ENCODE data around the gene FRZB. TPM values are rescaled to one million over a fixed set of nuclear protein-coding genes. Genes with fewer than 3 reads are reported as not detected.

The FRZB gene
- total RNA-seq, 2 donors from 2014 or later, result 54.8 to 107 TPM

GRCh38 chr2:182818925-182819324, 47.5 kb downstream of the FRZB start:
- peaks cover 35% of the 10 kb centered on the region for H3K4me1 Mint-ChIP-seq
- peak overlapping the region; percentile 49 for H3K27ac Mint-ChIP-seq
- Histone ChIP-seq H3K9ac (ENCODE audit: extremely low read depth, low read length, poor library complexity, severe bottlenecking) (no peak overlapping the region), H3K4me1 (ENCODE audit: control insufficient read depth, insufficient read depth, low read length) (peaks cover 19% of the 10 kb centered on the region), H3K27me3 (ENCODE audit: control insufficient read depth, insufficient read depth, low read length, poor library complexity, severe bottlenecking) (no peaks in the 10 kb centered on the region), H3K9me3 (ENCODE audit: control insufficient read depth, low read length) (no peaks in the 10 kb centered on the region), H3K4me3 (ENCODE audit: low read length) (no peak overlapping the region), H3K27ac (ENCODE audit: low read depth, low read length) (peak overlapping the region; percentile 88), H3K36me3 (ENCODE audit: control insufficient read depth, insufficient read depth, low read length) (no peaks in the 10 kb centered on the region)
- no peak for TF ChIP-seq CTCF (conservative IDR thresholded peaks at IDR 0.05)
- peaks cover 3% of the 10 kb centered on the region for H3K27me3 Mint-ChIP-seq (ENCODE audit: insufficient read depth)
- H3K4me3 Mint-ChIP-seq, result no peak overlapping the region
- no peaks in the 10 kb centered on the region for H3K9me3 Mint-ChIP-seq
- DNase-seq, result peak; percentile 58
- no peaks in the 10 kb centered on the region for H3K36me3 Mint-ChIP-seq (ENCODE audit: low read depth)
- 19 to 26% methylated on average over 3 to 4 of the region's 4 CpGs for WGBS, 2 experiments (ENCODE audit: insufficient coverage in 1 of 2, insufficient read length in 1 of 2)

GRCh38 chr2:182818501-182818900, 47.9 kb downstream of the FRZB start:
- no peaks in the 10 kb centered on the region for H3K27me3 ChIP-seq (ENCODE audit: control insufficient read depth, insufficient read depth, low read length, poor library complexity, severe bottlenecking)
- WGBS, 2 experiments (ENCODE audit: insufficient coverage in 1 of 2, insufficient read length in 1 of 2), result 83 to 84% methylated on average over 1 to 3 of the region's 3 CpGs
- peak overlapping the region; percentile 46 for H3K27ac Mint-ChIP-seq
- H3K36me3 Mint-ChIP-seq (ENCODE audit: low read depth), result no peaks in the 10 kb centered on the region
- peak overlapping the region; percentile 88 for H3K27ac ChIP-seq (ENCODE audit: low read depth, low read length)
- H3K36me3 ChIP-seq (ENCODE audit: control insufficient read depth, insufficient read depth, low read length), result no peaks in the 10 kb centered on the region
- no peak overlapping the region for H3K9ac ChIP-seq (ENCODE audit: extremely low read depth, low read length, poor library complexity, severe bottlenecking)
- H3K27me3 Mint-ChIP-seq (ENCODE audit: insufficient read depth), result peaks cover 3% of the 10 kb centered on the region
- H3K9me3 ChIP-seq (ENCODE audit: control insufficient read depth, low read length), result no peaks in the 10 kb centered on the region
- peaks cover 15% of the 10 kb centered on the region for H3K4me1 ChIP-seq (ENCODE audit: control insufficient read depth, insufficient read depth, low read length)
- peaks cover 31% of the 10 kb centered on the region for H3K4me1 Mint-ChIP-seq
- H3K4me3 ChIP-seq (ENCODE audit: low read length), result no peak overlapping the region
- no peaks in the 10 kb centered on the region for H3K9me3 Mint-ChIP-seq
- H3K4me3 Mint-ChIP-seq, result no peak overlapping the region
- TF ChIP-seq CTCF (conservative IDR thresholded peaks at IDR 0.05), result no peak
- no peak for DNase-seq

GRCh38 chr2:182817558-182817957, 48.9 kb downstream of the FRZB start:
- no peak for DNase-seq
- no peak overlapping the region for H3K27ac ChIP-seq (ENCODE audit: low read depth, low read length)
- H3K4me1 ChIP-seq (ENCODE audit: control insufficient read depth, insufficient read depth, low read length), result peaks cover 13% of the 10 kb centered on the region
- H3K27me3 ChIP-seq (ENCODE audit: control insufficient read depth, insufficient read depth, low read length, poor library complexity, severe bottlenecking), result no peaks in the 10 kb centered on the region
- no peak for TF ChIP-seq CTCF (conservative IDR thresholded peaks at IDR 0.05)
- Mint-ChIP-seq H3K4me1 (peaks cover 23% of the 10 kb centered on the region), H3K4me3 (no peak overlapping the region), H3K27me3 (ENCODE audit: insufficient read depth) (peaks cover 3% of the 10 kb centered on the region), H3K27ac (no peak overlapping the region), H3K9me3 (no peaks in the 10 kb centered on the region), H3K36me3 (ENCODE audit: low read depth) (no peaks in the 10 kb centered on the region)
- no peaks in the 10 kb centered on the region for H3K9me3 ChIP-seq (ENCODE audit: control insufficient read depth, low read length)
- H3K36me3 ChIP-seq (ENCODE audit: control insufficient read depth, insufficient read depth, low read length), result no peaks in the 10 kb centered on the region
- H3K4me3 ChIP-seq (ENCODE audit: low read length), result no peak overlapping the region
- no peak overlapping the region for H3K9ac ChIP-seq (ENCODE audit: extremely low read depth, low read length, poor library complexity, severe bottlenecking)
- WGBS, 2 experiments (ENCODE audit: insufficient coverage in 1 of 2, insufficient read length in 1 of 2), result 86 to 88% methylated on average over 1 to 2 of the region's 2 CpGs

All from endodermal cell (in vitro differentiated cells).